NCI-H1105 (cell line): ENCODE measurements around the gene PDLIM7.
A peak's percentile ranks its signal among the peaks of the same experiment; 100 is the strongest.

ENCODE experiments used
- DNase-seq: peaks from one replicate; lab custom pipeline; 2025; lab: John Stamatoyannopoulos, UW

The PDLIM7 gene

DNA sequence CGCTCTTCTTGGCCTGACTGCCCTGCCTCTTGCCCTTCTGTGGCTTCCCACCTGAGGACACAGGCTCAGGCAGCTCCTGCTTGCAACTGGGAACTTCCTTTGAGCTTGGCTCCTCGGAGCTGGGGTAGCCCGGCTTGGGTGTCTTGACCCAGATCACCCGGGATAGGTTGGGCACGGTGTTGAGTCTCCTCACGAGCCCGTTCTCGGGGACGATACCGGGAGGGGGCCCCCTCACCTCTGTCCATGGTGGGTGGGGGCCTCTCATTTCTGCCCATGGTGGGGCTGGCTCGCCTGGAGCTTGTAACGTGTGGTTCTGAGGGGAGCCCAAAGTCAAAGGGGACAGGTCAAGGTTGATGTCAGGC, 27.1 kb upstream of the PDLIM7 start:
- no peak for DNase-seq

DNA sequence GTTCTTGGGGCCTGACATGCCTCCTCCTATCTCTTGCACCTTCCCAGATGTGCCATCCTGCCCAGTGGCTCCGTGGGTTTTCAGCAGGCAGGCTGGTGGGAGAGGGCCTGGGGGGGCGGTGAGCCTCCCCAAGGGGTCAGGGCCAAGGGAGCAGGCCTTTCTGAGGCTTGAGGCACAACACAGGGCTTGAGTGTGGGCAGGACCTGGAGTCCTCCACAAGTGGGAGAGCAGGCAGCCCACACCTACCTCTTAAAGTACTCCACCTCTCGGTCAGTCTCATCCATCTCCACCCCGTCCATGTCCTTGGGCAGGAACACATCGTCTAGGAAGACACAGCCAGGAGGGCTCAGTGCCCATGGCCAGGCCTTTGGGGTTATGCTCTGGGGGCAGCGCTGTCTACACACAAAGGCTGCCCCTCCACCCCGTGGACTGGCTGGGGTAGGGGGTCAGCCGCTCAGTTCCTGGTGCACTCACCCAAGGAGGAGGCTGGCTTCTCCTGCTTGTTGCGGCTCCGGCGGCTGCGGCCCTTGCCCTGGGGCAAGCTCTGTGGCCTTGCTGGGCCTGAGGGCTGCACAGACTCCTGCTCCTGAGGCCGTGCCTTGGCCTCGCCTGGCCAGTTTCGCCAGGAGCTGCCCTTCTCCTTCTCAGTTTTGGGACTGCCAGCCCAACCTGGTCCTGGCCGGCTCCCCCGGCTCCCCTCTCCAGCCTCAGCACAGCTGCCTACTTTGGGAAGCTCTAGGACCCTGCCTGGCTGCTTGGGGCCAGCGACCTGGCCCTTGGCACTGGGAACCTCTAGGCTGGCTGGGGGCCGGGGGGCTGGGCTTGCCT, 26.5 kb upstream of the PDLIM7 start:
- no peak for DNase-seq

DNA sequence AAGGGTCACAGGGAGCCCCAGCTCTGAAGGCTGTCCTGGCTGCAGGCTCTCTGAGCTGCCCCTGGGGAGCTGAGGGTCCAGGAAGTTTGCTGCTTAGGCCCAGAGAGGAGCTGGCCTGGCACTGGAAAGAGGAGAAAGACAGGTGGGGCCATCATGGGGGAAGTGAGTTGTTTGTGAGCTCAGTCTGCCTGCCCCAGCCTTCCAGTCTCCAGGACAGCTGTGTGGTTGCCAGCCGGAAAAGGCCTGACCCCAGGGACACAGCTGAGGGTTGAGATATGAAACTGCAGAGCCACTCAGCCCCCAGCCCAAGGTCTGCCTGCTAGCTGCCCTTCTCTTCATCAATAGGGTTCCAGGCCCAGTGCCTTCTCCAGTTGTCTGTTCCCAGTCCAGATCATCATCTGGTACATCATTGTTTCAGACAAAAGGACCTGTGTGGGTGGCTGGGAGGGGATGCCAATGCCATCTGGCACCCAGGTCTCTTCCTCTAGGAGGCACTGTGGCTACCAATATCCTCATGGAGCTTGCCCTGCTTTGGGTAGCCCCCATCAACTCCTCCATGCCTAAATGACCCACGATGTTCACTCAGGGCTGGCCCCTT, 23.6 kb upstream of the PDLIM7 start:
- no peak for DNase-seq

- DNase-seq: no peak
Measured at GRCh38 chr5:177520271-177520670, 22.9 kb upstream of the PDLIM7 start.

DNA sequence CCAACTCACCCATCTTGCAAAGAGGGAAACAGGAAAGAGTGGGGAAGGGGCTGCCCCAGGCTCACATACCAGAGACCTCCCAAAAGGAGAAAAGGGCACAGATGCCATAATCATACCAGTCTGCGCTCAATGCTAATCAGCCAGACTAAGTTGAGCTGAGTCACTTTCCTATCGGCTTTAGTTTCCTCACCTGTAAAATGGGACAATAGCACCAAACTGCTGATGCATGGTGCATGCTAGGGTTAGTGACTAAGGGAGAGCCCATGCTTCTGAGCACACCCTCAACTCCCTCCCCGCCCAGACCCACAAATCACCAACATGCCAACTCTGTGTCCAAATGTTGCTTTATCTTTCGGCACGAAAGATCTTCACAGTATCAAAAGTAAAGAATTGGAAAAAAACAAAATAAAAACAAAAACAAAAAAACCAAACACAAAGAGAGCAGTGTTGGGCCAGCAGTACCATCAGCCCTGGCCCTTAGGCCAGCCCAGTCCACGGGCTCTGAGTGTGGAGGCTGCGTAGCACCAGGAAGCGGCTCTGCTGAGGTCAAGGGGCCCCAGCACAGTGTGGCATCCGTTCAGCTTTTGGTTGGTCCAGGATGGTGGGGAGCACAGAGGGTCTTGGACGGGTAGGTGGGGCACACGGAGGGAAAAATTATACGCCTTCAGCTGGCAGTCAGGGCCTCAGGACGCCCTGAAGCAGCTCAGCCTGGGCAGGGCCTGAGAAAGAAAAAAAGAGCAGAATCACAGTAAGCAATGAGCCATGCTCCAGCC, 22.2 kb upstream of the PDLIM7 start:
- DNase-seq: no peak

DNA sequence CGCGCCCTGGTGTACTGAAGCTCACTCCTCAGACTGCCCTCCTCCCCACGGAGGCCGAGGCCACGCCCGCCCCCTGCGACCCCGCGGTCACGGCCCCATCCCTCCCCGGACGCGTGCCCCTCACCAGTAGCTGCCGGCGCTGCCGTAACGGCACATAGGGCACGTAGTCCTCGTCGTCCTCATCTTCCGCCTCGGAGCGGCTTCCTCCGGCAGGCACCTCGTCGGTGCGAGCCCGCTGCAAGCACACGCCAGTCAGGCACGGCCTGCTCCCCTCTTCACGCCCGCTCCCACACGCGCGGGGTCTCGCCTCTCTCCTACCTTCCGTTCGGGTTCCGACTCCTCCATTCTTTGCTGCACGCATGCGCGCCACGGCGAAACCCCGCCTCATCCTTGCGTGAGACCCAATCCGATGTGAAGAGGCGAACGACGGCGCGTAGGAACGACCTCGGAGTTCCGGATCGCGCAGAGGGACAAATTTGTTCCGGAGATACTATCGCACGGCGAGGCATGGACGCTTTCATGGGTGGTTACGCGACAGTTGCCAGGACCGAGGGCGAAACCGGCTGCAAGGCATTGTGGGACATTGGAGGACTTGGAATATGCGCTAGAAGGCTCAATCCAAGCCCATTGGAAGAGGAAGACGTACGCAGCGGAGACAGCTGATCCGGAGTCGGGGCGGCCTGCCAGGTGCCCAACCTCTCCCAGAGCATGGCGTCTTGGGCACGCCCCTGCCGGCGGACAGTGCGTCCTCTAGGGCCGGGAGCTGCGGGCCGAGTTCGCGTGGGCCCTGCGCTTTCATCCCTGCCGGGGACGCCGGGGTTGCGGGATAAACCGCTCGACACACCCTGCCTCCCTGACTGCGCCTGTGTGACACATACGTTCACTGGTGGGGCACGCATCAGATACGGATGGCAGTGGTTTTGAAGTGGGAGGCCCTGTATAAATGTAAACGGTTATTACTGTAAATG, 19.5 kb upstream of the PDLIM7 start, which contains the start of gene DDX41:
Gene DDX41 (minus strand): TSS at position 361 of the 968 bp plus-strand sequence. CDS start 16 bp downstream, at position 345.
- DNase-seq: peak; percentile 88

- no peak for DNase-seq
Measured at GRCh38 chr5:177515580-177515979, 18.2 kb upstream of the PDLIM7 start.

GRCh38 chr5:177514541-177514940, 17.1 kb upstream of the PDLIM7 start:
- no peak for DNase-seq

- DNase-seq: no peak
Measured at GRCh38 chr5:177513500-177513899, 16.1 kb upstream of the PDLIM7 start.

- no peak for DNase-seq
Measured at GRCh38 chr5:177512736-177513380, 15.5 kb upstream of the PDLIM7 start.

GRCh38 chr5:177511796-177512675, 14.6 kb upstream of the PDLIM7 start:
- DNase-seq: no peak

DNA sequence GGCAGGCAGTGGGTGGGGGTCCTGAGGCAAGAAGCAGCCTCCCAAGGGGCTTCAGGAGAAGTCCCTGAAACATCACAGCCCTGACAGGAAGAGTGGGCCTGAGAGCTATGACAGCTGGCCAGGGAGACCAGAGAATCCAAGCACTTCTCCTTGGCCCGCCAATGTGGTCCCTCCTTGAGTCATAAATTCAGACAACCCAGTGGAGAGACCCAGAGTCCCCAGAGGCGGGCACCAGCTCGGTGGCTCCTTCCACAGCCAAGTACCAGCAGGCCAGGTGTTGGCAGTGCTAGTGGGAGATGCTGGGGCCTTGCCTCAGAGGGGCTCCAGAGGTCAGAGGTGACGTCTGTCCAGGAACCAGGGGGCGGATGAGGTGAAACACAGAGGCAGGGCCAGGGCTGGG, 13.8 kb upstream of the PDLIM7 start:
- no peak for DNase-seq

GRCh38 chr5:177510567-177511053, 13.2 kb upstream of the PDLIM7 start:
- no peak for DNase-seq

DNA sequence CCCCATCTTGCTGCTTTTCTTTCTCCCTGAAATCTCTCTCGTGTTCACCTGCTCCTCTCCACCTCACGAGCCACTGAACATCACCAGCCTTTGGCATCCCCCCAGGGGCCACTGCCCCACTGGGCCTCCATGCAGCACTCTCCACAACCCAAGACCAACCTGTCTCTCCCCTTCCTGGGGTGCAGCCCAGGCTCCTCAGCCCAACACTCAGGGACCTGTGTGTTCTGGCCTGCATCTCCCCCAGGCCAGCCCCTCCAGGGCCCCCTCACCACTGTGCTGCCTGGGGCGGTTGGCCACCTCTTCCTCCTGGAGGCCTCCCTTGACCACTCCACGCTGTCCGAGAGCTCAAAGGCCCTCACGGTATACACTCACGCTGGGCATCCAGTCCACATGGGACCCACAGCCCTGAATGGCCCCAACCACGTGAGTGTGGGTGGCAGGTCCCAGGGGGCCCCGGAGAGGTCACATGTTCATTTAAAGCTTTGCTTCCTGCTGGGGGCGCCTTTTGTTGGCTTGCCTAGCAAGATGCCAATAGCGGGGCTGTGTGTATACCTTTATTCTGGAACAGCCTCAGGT, 12.7 kb upstream of the PDLIM7 start:
- no peak for DNase-seq

- no peak for DNase-seq
Measured at GRCh38 chr5:177509381-177509951, 12.1 kb upstream of the PDLIM7 start, which contains the start of gene DOK3. DOK3 (minus strand) TSS chr5:177509826; CDS start chr5:177509540, 286 bp downstream.

GRCh38 chr5:177508837-177509236, 11.4 kb upstream of the PDLIM7 start:
- DNase-seq: no peak

DNA sequence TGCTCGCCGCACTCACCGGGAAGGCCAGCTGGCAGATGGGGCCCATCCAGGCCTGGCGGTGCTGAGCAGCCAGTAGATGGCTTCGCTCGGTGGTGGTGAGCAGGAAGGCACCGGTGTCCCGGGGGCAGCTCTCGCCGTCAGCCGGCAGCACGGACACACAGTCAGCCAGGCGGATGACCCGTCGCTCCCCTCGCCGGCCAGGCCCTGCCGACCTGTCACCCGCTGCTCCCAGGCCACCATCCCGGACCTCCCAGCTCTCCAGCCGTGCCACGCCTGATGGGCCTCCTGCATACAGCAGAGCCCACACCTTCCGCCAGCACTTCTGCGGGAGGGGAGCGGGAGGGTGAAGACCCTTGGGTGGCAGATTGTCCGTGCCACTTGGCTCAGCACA, 10.8 kb upstream of the PDLIM7 start:
- DNase-seq: no peak

- no peak for DNase-seq
Measured at GRCh38 chr5:177507596-177508220, 10.3 kb upstream of the PDLIM7 start.

- no peak for DNase-seq
Measured at GRCh38 chr5:177507165-177507564, 9.8 kb upstream of the PDLIM7 start.
